ENCODE results near the gene MAP7. TPM values are rescaled to one million over a fixed set of nuclear protein-coding genes. Genes with fewer than 3 reads are reported as not detected.

Gene MAP7
- total RNA-seq, 2 experiments from 2014 or later: not detected

- H3K27ac ChIP-seq (ENCODE audit: low read depth, low read length, poor library complexity, severe bottlenecking): no peak overlapping the region
- no peak overlapping the region for H3K4me3 ChIP-seq (ENCODE audit: low read depth, low read length, poor library complexity, severe bottlenecking)
- H3K4me2 ChIP-seq (ENCODE audit: low read length): no peak overlapping the region
- CTCF ChIA-PET (ENCODE audit: unreplicated experiment): no interaction called here
- H3K9me2 ChIP-seq (ENCODE audit: insufficient read depth, low read length): no peaks in the 10 kb centered on the region
- intact Hi-C loops (cut with micrococcal nuclease; ENCODE audit: unreplicated experiment): no loop called here
- H2AFZ ChIP-seq (ENCODE audit: low read length): no peak overlapping the region
- POLR2A ChIA-PET: no interaction called here
- 0 out of 2 replicates have a peak, but pooled peaks cover 12% of the 10 kb centered on the region for H3K36me3 ChIP-seq (ENCODE audit: insufficient read depth, low read length)
- H3K4me1 ChIP-seq (ENCODE audit: insufficient read depth, low read length, poor library complexity, severe bottlenecking): no peaks in the 10 kb centered on the region
- no peak for TF ChIP-seq CTCF (conservative IDR thresholded peaks at IDR 0.05; ENCODE audit: low read length)
- no peak for TF ChIP-seq EZH2phosphoT487 (IDR thresholded peaks at IDR 0.05; ENCODE audit: borderline replicate concordance, low read depth, low read length)
- H3K9me3 ChIP-seq (ENCODE audit: low read length): no peaks in the 10 kb centered on the region
- H3K79me2 ChIP-seq (ENCODE audit: insufficient read depth, low read depth, low read length): no peaks in the 10 kb centered on the region
- no TSS peak for BruUV-seq (replicated peaks)
- no peak for DNase-seq (ENCODE audit: low spot score)
- no peaks in the 10 kb centered on the region for H4K20me1 ChIP-seq (ENCODE audit: insufficient read depth, low read length)
Observed at GRCh38 chr6:136553166-136553787, 3.1 kb upstream of the MAP7 start.

GRCh38 chr6:136552054-136552453 lies 1.8 kb upstream of the MAP7 start:
- BruUV-seq (replicated peaks): no TSS peak
- DNase-seq (ENCODE audit: low spot score): no peak
- Histone ChIP-seq H3K9me3 (ENCODE audit: low read length) (no peaks in the 10 kb centered on the region), H3K4me3 (ENCODE audit: low read depth, low read length, poor library complexity, severe bottlenecking) (no peak overlapping the region), H4K20me1 (ENCODE audit: insufficient read depth, low read length) (no peaks in the 10 kb centered on the region), H3K36me3 (ENCODE audit: insufficient read depth, low read length) (0 out of 2 replicates have a peak, but pooled peaks cover 7% of the 10 kb centered on the region), H3K9me2 (ENCODE audit: insufficient read depth, low read length) (no peaks in the 10 kb centered on the region), H2AFZ (ENCODE audit: low read length) (no peak overlapping the region), H3K4me2 (ENCODE audit: low read length) (no peak overlapping the region), H3K27ac (ENCODE audit: low read depth, low read length, poor library complexity, severe bottlenecking) (no peak overlapping the region), H3K79me2 (ENCODE audit: insufficient read depth, low read depth, low read length) (no peaks in the 10 kb centered on the region), H3K4me1 (ENCODE audit: insufficient read depth, low read length, poor library complexity, severe bottlenecking) (no peaks in the 10 kb centered on the region)
- CTCF ChIA-PET (ENCODE audit: unreplicated experiment): no interaction called here
- no peak for TF ChIP-seq EZH2phosphoT487 (IDR thresholded peaks at IDR 0.05; ENCODE audit: borderline replicate concordance, low read depth, low read length)
- TF ChIP-seq CTCF (conservative IDR thresholded peaks at IDR 0.05; ENCODE audit: low read length): no peak
- POLR2A ChIA-PET: no interaction called here
- intact Hi-C loops (cut with micrococcal nuclease; ENCODE audit: unreplicated experiment): no loop called here

- Histone ChIP-seq H3K4me3 (ENCODE audit: low read depth, low read length, poor library complexity, severe bottlenecking) (no peak overlapping the region), H3K27ac (ENCODE audit: low read depth, low read length, poor library complexity, severe bottlenecking) (no peak overlapping the region), H3K36me3 (ENCODE audit: insufficient read depth, low read length) (0 out of 2 replicates have a peak, but pooled peaks cover 4% of the 10 kb centered on the region), H3K9me3 (ENCODE audit: low read length) (no peaks in the 10 kb centered on the region), H3K4me2 (ENCODE audit: low read length) (no peak overlapping the region), H3K4me1 (ENCODE audit: insufficient read depth, low read length, poor library complexity, severe bottlenecking) (no peaks in the 10 kb centered on the region), H3K79me2 (ENCODE audit: insufficient read depth, low read depth, low read length) (no peaks in the 10 kb centered on the region), H2AFZ (ENCODE audit: low read length) (no peak overlapping the region), H4K20me1 (ENCODE audit: insufficient read depth, low read length) (no peaks in the 10 kb centered on the region), H3K9me2 (ENCODE audit: insufficient read depth, low read length) (no peaks in the 10 kb centered on the region)
- intact Hi-C loops (cut with micrococcal nuclease; ENCODE audit: unreplicated experiment): no loop called here
- CTCF ChIA-PET (ENCODE audit: unreplicated experiment): no interaction called here
- POLR2A ChIA-PET: no interaction called here
- DNase-seq (ENCODE audit: low spot score): no peak
- no peak for TF ChIP-seq EZH2phosphoT487 (IDR thresholded peaks at IDR 0.05; ENCODE audit: borderline replicate concordance, low read depth, low read length)
- no peak for TF ChIP-seq CTCF (conservative IDR thresholded peaks at IDR 0.05; ENCODE audit: low read length)
- no TSS peak for BruUV-seq (replicated peaks)
Observed at GRCh38 chr6:136551103-136551502, 881 bp upstream of the MAP7 start.
